ENCODE data around the gene PRKCZ. TPM values are rescaled to one million over a fixed set of nuclear protein-coding genes. Genes with fewer than 3 reads are reported as not detected.

Gene PRKCZ
- polyA plus RNA-seq, 4 donors = 44.2 to 252 (median 144) TPM

GRCh38 chr1:2169200-2169836 lies 119.1 kb downstream of the PRKCZ start:
- FAIRE-seq = no peak
- Histone ChIP-seq H3K4me3 (ENCODE audit: low read depth in 1 of 3, low read length in 3 of 3) (no peak overlapping the region), H3K27ac (ENCODE audit: low read depth in 1 of 3, low read length in 2 of 3) (no peak overlapping the region), H3K27me3 (ENCODE audit: control insufficient read depth in 3 of 3, insufficient read depth in 3 of 3, low read length in 3 of 3) (no peaks in the 10 kb centered on the region), H3K9me3 (ENCODE audit: control insufficient read depth in 2 of 2, insufficient read depth in 1 of 2, low read depth in 1 of 2, low read length in 1 of 2) (peaks cover 0 to 2% of the 10 kb centered on the region in 2 donors), H3K4me1 (ENCODE audit: control insufficient read depth in 3 of 3, insufficient read depth in 2 of 3, low read depth in 1 of 3, low read length in 2 of 3) (no peaks in the 10 kb centered on the region), H3K36me3 (ENCODE audit: control insufficient read depth in 3 of 3, insufficient read depth in 2 of 3, low read depth in 1 of 3, low read length in 3 of 3) (peaks cover 2 to 92% (median 3%) of the 10 kb centered on the region in 3 donors)
- DNase-seq = no peak
- WGBS, 3 donors = 92 to 98% (median 95%) methylated on average over 38 to 43 of the region's 43 CpGs

- DNase-seq (no peak), FAIRE-seq (no peak)
- Histone ChIP-seq H3K9me3 (ENCODE audit: control insufficient read depth in 2 of 2, insufficient read depth in 1 of 2, low read depth in 1 of 2, low read length in 1 of 2) (no peaks in the 10 kb centered on the region), H3K36me3 (ENCODE audit: control insufficient read depth in 3 of 3, insufficient read depth in 2 of 3, low read depth in 1 of 3, low read length in 3 of 3) (peaks cover 3 to 92% (median 6%) of the 10 kb centered on the region in 3 donors), H3K27ac (ENCODE audit: low read depth in 1 of 3, low read length in 2 of 3) (no peak overlapping the region), H3K4me3 (ENCODE audit: low read depth in 1 of 3, low read length in 3 of 3) (no peak overlapping the region), H3K4me1 (ENCODE audit: control insufficient read depth in 3 of 3, insufficient read depth in 2 of 3, low read depth in 1 of 3, low read length in 2 of 3) (no peaks in the 10 kb centered on the region), H3K27me3 (ENCODE audit: control insufficient read depth in 3 of 3, insufficient read depth in 3 of 3, low read length in 3 of 3) (no peaks in the 10 kb centered on the region)
- WGBS, 3 donors = 79 to 84% (median 82%) methylated on average over 11 of the region's 11 CpGs
Measured at GRCh38 chr1:2170211-2170610, 120.0 kb downstream of the PRKCZ start.

GRCh38 chr1:2172012-2172411 lies 121.8 kb downstream of the PRKCZ start:
- Histone ChIP-seq H3K9me3 (ENCODE audit: control insufficient read depth in 2 of 2, insufficient read depth in 1 of 2, low read depth in 1 of 2, low read length in 1 of 2) (no peaks in the 10 kb centered on the region), H3K4me1 (ENCODE audit: control insufficient read depth in 3 of 3, insufficient read depth in 2 of 3, low read depth in 1 of 3, low read length in 2 of 3) (no peaks in the 10 kb centered on the region), H3K36me3 (ENCODE audit: control insufficient read depth in 3 of 3, insufficient read depth in 2 of 3, low read depth in 1 of 3, low read length in 3 of 3) (peaks cover 3 to 90% (median 7%) of the 10 kb centered on the region in 3 donors), H3K27me3 (ENCODE audit: control insufficient read depth in 3 of 3, insufficient read depth in 3 of 3, low read length in 3 of 3) (no peaks in the 10 kb centered on the region), H3K4me3 (ENCODE audit: low read depth in 1 of 3, low read length in 3 of 3) (no peak overlapping the region), H3K27ac (ENCODE audit: low read depth in 1 of 3, low read length in 2 of 3) (no peak overlapping the region)
- WGBS, 3 donors = 95% methylated on average over 26 of the region's 26 CpGs
- FAIRE-seq (no peak), DNase-seq (no peak)

GRCh38 chr1:2172551-2173146 lies 122.4 kb downstream of the PRKCZ start:
- H3K36me3 ChIP-seq (ENCODE audit: control insufficient read depth in 3 of 3, insufficient read depth in 2 of 3, low read depth in 1 of 3, low read length in 3 of 3) = peaks cover 3 to 91% (median 9%) of the 10 kb centered on the region in 3 donors
- DNase-seq (no peak), FAIRE-seq (no peak)
- no peaks in the 10 kb centered on the region for H3K27me3 ChIP-seq (ENCODE audit: control insufficient read depth in 3 of 3, insufficient read depth in 3 of 3, low read length in 3 of 3)
- H3K4me1 ChIP-seq (ENCODE audit: control insufficient read depth in 3 of 3, insufficient read depth in 2 of 3, low read depth in 1 of 3, low read length in 2 of 3) = no peaks in the 10 kb centered on the region
- H3K4me3 ChIP-seq (ENCODE audit: low read depth in 1 of 3, low read length in 3 of 3) = no peak overlapping the region
- no peak overlapping the region for H3K27ac ChIP-seq (ENCODE audit: low read depth in 1 of 3, low read length in 2 of 3)
- H3K9me3 ChIP-seq (ENCODE audit: control insufficient read depth in 2 of 2, insufficient read depth in 1 of 2, low read depth in 1 of 2, low read length in 1 of 2) = no peaks in the 10 kb centered on the region
- WGBS, 3 donors = 91 to 95% (median 95%) methylated on average over 28 to 33 of the region's 33 CpGs

GRCh38 chr1:2173546-2174347 lies 123.5 kb downstream of the PRKCZ start:
- Histone ChIP-seq H3K27me3 (ENCODE audit: control insufficient read depth in 3 of 3, insufficient read depth in 3 of 3, low read length in 3 of 3) (no peaks in the 10 kb centered on the region), H3K36me3 (ENCODE audit: control insufficient read depth in 3 of 3, insufficient read depth in 2 of 3, low read depth in 1 of 3, low read length in 3 of 3) (peaks cover 3 to 91% (median 11%) of the 10 kb centered on the region in 3 donors), H3K27ac (ENCODE audit: low read depth in 1 of 3, low read length in 2 of 3) (no peak overlapping the region), H3K4me1 (ENCODE audit: control insufficient read depth in 3 of 3, insufficient read depth in 2 of 3, low read depth in 1 of 3, low read length in 2 of 3) (no peaks in the 10 kb centered on the region), H3K9me3 (ENCODE audit: control insufficient read depth in 2 of 2, insufficient read depth in 1 of 2, low read depth in 1 of 2, low read length in 1 of 2) (no peaks in the 10 kb centered on the region), H3K4me3 (ENCODE audit: low read depth in 1 of 3, low read length in 3 of 3) (no peak overlapping the region)
- no peak for DNase-seq
- WGBS, 3 donors = 82 to 83% (median 82%) methylated on average over 37 of the region's 37 CpGs
- FAIRE-seq = no peak

GRCh38 chr1:2174348-2175054 lies 124.3 kb downstream of the PRKCZ start:
- Histone ChIP-seq H3K27me3 (ENCODE audit: control insufficient read depth in 3 of 3, insufficient read depth in 3 of 3, low read length in 3 of 3) (no peaks in the 10 kb centered on the region), H3K27ac (ENCODE audit: low read depth in 1 of 3, low read length in 2 of 3) (no peak overlapping the region), H3K9me3 (ENCODE audit: control insufficient read depth in 2 of 2, insufficient read depth in 1 of 2, low read depth in 1 of 2, low read length in 1 of 2) (no peaks in the 10 kb centered on the region), H3K4me1 (ENCODE audit: control insufficient read depth in 3 of 3, insufficient read depth in 2 of 3, low read depth in 1 of 3, low read length in 2 of 3) (no peaks in the 10 kb centered on the region), H3K36me3 (ENCODE audit: control insufficient read depth in 3 of 3, insufficient read depth in 2 of 3, low read depth in 1 of 3, low read length in 3 of 3) (peaks cover 3 to 91% (median 11%) of the 10 kb centered on the region in 3 donors), H3K4me3 (ENCODE audit: low read depth in 1 of 3, low read length in 3 of 3) (no peak overlapping the region)
- FAIRE-seq = no peak
- 28 to 53% (median 48%) methylated on average over 29 to 31 of the region's 31 CpGs for WGBS, 3 donors
- DNase-seq = peak; percentile 47 to 80

- FAIRE-seq = no peak
- no peak overlapping the region for H3K27ac ChIP-seq (ENCODE audit: low read depth in 1 of 3, low read length in 2 of 3)
- DNase-seq = no peak
- H3K4me3 ChIP-seq (ENCODE audit: low read depth in 1 of 3, low read length in 3 of 3) = no peak overlapping the region
- H3K36me3 ChIP-seq (ENCODE audit: control insufficient read depth in 3 of 3, insufficient read depth in 2 of 3, low read depth in 1 of 3, low read length in 3 of 3) = peaks cover 3 to 93% (median 11%) of the 10 kb centered on the region in 3 donors
- H3K27me3 ChIP-seq (ENCODE audit: control insufficient read depth in 3 of 3, insufficient read depth in 3 of 3, low read length in 3 of 3) = no peaks in the 10 kb centered on the region
- no peaks in the 10 kb centered on the region for H3K4me1 ChIP-seq (ENCODE audit: control insufficient read depth in 3 of 3, insufficient read depth in 2 of 3, low read depth in 1 of 3, low read length in 2 of 3)
- no peaks in the 10 kb centered on the region for H3K9me3 ChIP-seq (ENCODE audit: control insufficient read depth in 2 of 2, insufficient read depth in 1 of 2, low read depth in 1 of 2, low read length in 1 of 2)
- 78 to 88% (median 84%) methylated on average over 8 to 9 of the region's 9 CpGs for WGBS, 3 donors
Measured at GRCh38 chr1:2175055-2175414, 124.8 kb downstream of the PRKCZ start.

Data from small intestine (tissue), 7 donors.